Activated T-cell treated with anti-CD3 and anti-CD28 coated beads for 24 hours (primary cell): ENCODE results near the gene CLCNKA.
"Not testable (repeated sequence)": the region's sequence is repeated elsewhere in the genome, so short reads cannot be mapped to it uniquely, and the experiment has no call there.

Source experiments
- DNase-seq: peaks from one replicate; pipeline ENCODE4 v3.0.0-alpha.2; 2020; ENCODE audit warnings: low read depth

CLCNKA gene

GRCh38 chr1:15997637-15998280 lies 24.1 kb upstream of the CLCNKA start:
- DNase-seq, result no peak

- no peak for DNase-seq
Measured at GRCh38 chr1:15998929-15999328, 22.9 kb upstream of the CLCNKA start.

GRCh38 chr1:16001274-16001673 lies 20.6 kb upstream of the CLCNKA start:
- DNase-seq, result not testable (repeated sequence)

DNA sequence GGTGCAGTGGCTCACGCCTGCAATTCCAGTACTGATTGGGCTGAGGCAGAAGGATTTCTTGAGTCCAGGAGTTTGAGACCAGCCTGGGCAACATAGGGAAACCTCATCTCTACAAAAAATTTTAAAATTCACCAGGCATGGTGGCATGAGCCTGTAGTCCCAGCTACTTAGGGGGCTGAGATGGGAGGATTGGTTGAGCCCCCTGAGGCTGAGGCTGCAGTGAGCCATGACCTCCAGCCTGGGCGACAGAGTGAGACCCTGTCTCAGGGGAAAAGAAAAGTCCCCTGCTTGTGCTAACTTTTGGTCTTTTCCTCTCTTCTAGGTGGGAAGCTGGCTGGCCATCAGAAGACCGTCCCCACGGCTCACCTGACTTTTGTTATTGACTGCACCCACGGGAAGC lies 16.2 kb upstream of the CLCNKA start:
- DNase-seq, result no peak

DNA sequence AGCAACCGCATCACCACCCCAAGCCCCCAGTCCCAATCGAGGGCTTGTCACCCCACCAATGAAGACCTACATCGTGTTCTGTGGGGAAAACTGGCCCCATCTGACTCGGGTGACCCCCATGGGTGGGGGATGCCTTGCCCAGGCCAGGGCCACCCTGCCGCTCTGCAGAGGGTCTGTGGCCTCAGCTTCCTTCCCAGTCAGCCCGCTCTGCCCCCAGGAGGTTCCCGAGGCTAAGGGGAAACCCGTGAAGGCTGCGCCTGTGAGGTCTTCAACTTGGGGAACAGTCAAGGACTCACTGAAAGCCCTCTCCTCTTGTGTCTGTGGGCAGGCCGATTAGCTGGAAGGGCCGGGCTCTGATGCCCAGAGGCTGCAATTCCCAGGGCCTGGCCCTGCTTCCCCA lies 15.8 kb upstream of the CLCNKA start:
- no peak for DNase-seq

- no peak for DNase-seq
Measured at GRCh38 chr1:16006552-16007485, 15.0 kb upstream of the CLCNKA start.

DNA sequence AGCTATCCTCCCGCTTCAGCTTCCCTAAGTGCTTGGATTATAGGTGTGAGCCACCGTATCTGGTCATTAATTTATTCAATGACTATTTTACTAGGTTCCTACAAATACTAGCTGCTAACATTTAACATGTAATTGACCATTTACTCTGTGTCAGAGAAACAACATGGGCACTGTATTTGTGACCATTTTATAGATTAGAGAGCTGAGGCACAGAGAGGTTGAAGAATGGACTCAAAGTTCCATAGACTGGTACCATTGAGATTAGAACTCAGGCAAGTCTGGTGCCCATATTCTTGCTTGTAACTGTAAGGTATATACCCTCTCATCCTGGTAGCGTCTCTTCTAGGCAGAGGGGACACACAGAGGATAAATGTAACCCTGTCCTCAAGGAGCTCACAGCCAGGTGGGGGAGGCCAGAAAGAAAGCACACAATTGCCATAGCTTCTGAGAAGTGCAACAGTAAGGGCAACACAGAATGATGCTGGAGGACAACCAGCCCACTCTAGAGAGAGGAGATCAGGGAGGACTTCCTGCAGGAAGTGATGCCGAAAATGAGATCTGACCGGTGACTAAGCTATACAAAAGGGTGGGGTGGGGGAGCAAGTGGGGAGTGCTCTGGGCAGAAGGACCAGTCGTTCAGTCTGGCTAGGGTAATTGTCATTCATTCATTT lies 14.0 kb upstream of the CLCNKA start:
- no peak for DNase-seq

- peak; percentile 66 for DNase-seq
Measured at GRCh38 chr1:16009030-16009460, 12.8 kb upstream of the CLCNKA start.

- DNase-seq, result no peak
Measured at GRCh38 chr1:16009678-16010077, 12.2 kb upstream of the CLCNKA start.

- DNase-seq, result no peak
Measured at GRCh38 chr1:16010837-16011236, 11.0 kb upstream of the CLCNKA start.

DNA sequence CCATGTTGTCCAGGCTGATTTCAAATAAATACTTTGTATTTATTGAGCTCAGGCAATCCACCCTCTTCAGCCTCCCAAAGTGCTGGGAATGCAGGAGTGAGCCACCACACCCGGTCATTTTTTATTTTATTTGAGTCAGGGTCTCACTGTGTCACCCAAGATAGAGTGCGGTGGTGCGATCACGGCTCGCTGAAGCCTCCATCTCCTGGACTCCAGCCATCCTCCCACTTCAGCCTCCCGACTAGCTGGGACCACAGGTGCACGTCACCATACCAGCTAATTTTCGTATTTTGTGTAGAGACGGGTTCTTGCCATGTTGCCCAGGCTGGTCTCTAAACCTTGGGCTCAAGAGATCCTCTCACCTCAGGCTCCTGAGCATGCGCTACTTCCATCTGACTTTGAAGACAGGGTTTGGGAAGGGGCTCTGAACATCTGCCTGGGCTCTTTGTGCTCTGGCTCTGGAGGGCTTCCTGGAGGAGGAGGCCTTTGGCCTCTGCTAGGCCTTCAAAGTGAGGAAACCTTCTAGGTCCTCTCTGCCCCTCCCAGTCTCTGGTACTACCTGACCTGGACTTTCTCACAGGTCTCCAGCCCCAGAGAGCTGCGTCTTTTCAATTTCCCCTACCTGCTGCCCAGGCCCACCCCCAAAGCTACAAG lies 9.8 kb upstream of the CLCNKA start:
- no peak for DNase-seq

GRCh38 chr1:16012590-16013219 lies 9.1 kb upstream of the CLCNKA start:
- DNase-seq, result no peak

- peak; percentile 30 for DNase-seq
Measured at GRCh38 chr1:16013220-16013907, 8.5 kb upstream of the CLCNKA start.

GRCh38 chr1:16013908-16014258 lies 8.0 kb upstream of the CLCNKA start:
- DNase-seq, result no peak

- DNase-seq, result no peak
Measured at GRCh38 chr1:16014509-16015482, 7.0 kb upstream of the CLCNKA start.

DNA sequence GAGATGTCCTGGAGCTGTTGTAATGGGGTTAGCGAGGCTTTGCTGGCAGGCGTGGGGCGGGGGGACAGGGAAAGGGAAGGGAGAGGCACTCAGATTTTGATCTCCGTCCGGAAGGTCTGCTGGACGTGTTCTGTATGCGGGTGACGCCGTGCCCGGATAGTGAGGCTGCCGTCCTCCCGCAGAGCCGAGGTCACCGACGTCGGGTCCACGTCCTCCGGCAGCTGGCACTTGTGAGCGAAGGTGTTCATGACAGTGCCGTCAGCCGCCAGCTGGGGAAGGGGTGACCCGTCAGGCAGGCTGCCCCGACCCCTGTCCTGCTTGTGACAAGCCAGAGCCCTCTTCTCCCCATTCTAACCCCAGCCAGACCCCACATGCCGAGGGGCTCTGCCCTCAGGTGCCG lies 6.3 kb upstream of the CLCNKA start:
- DNase-seq, result no peak

DNA sequence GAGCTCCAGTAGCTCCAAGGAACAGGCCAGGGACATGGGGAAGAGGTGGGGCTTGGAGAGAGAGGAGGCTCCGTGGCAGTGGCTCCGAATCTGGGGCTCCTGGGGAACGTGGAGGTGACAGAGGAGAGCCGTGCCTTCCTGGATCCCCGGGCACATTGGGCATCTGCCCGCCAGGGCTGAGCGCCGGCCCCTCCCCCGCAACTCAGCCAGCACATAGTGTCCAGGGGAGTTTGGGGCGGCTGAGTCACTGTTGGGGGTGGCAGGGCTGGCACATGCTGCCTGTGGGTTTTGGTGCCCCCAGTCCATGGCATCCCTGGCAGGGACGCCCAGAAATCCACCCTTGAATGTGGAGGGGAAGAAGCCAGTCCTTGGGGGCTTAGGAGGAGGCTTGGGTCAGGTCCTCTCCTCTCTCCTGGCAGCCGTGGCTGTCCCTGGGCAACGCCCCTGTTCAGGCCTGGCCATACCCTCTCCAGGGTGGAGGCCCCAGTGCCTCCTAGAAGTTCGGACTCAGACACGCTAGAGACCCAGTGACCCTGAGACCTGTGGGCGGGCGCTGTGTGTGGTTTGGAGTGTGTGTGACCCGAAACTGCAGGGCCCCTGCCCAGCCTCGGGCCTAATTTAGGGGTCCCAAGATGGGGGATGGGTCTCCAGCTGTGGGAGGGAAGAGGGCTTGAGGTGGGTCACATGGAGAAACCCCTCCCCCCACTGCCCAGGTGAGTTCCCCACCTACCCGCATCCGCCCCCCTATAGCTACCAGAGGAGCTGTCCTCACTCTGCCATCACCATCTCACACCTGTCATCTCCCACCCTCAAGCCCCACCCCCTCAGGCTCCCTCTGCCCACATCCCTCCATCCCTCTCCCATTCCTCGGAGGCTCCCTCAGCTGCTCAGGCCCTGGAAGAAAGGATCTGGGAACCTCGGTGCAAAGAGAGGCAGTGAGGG lies 5.6 kb upstream of the CLCNKA start:
- DNase-seq, result no peak

- no peak for DNase-seq
Measured at GRCh38 chr1:16017076-16017460, 4.8 kb upstream of the CLCNKA start.
